Stimulated activated CD4-positive, alpha-beta T cell treated with anti-CD3 and anti-CD28 coated beads, Interleukin-2, amount 100 ng/mL, for 48 hours (primary cell): ENCODE measurements around the gene VENTX.

Source experiments
- DNase-seq, 2 donors: peaks; one replicate each; pipeline ENCODE4 v3.0.0-alpha.2; 2020

The VENTX gene

GRCh38 chr10:133237588-133238465, at the start of gene VENTX:
VENTX (plus strand) TSS chr10:133237855; CDS start chr10:133237915, 60 bp downstream.
- no peak for DNase-seq

GRCh38 chr10:133187906-133188681, 49.6 kb upstream of the VENTX start:
- no peak for DNase-seq

GRCh38 chr10:133189256-133189655, 48.4 kb upstream of the VENTX start:
- DNase-seq, result no peak

- DNase-seq, result no peak
These were observed 47.9 kb upstream of the VENTX start for GRCh38 chr10:133189726-133190125.

GRCh38 chr10:133190225-133190624, 47.4 kb upstream of the VENTX start:
- DNase-seq, result no peak

- no peak for DNase-seq
These were observed 46.0 kb upstream of the VENTX start for GRCh38 chr10:133191651-133192050.

GRCh38 chr10:133194151-133194550, 43.5 kb upstream of the VENTX start:
- DNase-seq, result no peak

GRCh38 chr10:133195096-133195495, 42.6 kb upstream of the VENTX start:
- no peak for DNase-seq

GRCh38 chr10:133195611-133196010, 42.0 kb upstream of the VENTX start:
- no peak for DNase-seq

GRCh38 chr10:133196221-133196915, 41.3 kb upstream of the VENTX start:
- no peak for DNase-seq

- DNase-seq, result no peak
These were observed 40.5 kb upstream of the VENTX start for GRCh38 chr10:133196936-133197758.

GRCh38 chr10:133197786-133198185, 39.9 kb upstream of the VENTX start:
- no peak for DNase-seq

- DNase-seq, result no peak
These were observed 39.4 kb upstream of the VENTX start for GRCh38 chr10:133198206-133198605.

GRCh38 chr10:133198621-133199487, 38.8 kb upstream of the VENTX start:
- no peak for DNase-seq

GRCh38 chr10:133199488-133199885, 38.2 kb upstream of the VENTX start:
- DNase-seq, result no peak

- DNase-seq, result no peak
These were observed 37.6 kb upstream of the VENTX start for GRCh38 chr10:133199992-133200611.

- no peak for DNase-seq
These were observed 37.0 kb upstream of the VENTX start for GRCh38 chr10:133200621-133201031.

- no peak for DNase-seq
These were observed 36.3 kb upstream of the VENTX start for GRCh38 chr10:133201151-133201947.

GRCh38 chr10:133201948-133202725, 35.5 kb upstream of the VENTX start:
- no peak for DNase-seq
